ENCODE data around the gene NXF3. TPM values are rescaled to one million over a fixed set of nuclear protein-coding genes. Genes with fewer than 3 reads are reported as not detected.
"Not testable (repeated sequence)": the region's sequence is repeated elsewhere in the genome, so short reads cannot be mapped to it uniquely, and the experiment has no call there.

Gene NXF3, protein sequence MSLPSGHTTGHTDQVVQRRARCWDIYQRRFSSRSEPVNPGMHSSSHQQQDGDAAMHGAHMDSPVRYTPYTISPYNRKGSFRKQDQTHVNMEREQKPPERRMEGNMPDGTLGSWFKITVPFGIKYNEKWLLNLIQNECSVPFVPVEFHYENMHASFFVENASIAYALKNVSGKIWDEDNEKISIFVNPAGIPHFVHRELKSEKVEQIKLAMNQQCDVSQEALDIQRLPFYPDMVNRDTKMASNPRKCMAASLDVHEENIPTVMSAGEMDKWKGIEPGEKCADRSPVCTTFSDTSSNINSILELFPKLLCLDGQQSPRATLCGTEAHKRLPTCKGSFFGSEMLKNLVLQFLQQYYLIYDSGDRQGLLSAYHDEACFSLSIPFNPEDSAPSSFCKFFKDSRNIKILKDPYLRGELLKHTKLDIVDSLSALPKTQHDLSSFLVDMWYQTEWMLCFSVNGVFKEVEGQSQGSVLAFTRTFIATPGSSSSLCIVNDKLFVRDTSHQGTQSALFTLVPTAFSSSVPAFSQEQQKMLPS
- total RNA-seq (not detected in 2 replicates), polyA plus RNA-seq (not detected in 2 replicates), polyA minus RNA-seq (not detected in 2 replicates), Bru-seq, nascent RNA (not detected), BruChase-seq, experiment 1, labeled RNA remaining after a 6-hour chase (not detected), BruChase-seq, experiment 2, labeled RNA remaining after a 2-hour chase (not detected)
- polyA plus RNA-seq (2011; cell fraction: cytosol; rRNA removed), result not detected in 2 replicates
- not detected in 2 replicates for polyA plus RNA-seq (2011; cell fraction: nucleus; rRNA removed)
- not detected in 2 replicates for polyA plus RNA-seq (2012)
- polyA minus RNA-seq (2011; cell fraction: cytosol; rRNA and poly(A)+ RNA removed), result not detected
- not detected in 2 replicates for polyA minus RNA-seq (2011; cell fraction: nucleus; rRNA and poly(A)+ RNA removed)
- long read RNA-seq, result 0 reads

DNA sequence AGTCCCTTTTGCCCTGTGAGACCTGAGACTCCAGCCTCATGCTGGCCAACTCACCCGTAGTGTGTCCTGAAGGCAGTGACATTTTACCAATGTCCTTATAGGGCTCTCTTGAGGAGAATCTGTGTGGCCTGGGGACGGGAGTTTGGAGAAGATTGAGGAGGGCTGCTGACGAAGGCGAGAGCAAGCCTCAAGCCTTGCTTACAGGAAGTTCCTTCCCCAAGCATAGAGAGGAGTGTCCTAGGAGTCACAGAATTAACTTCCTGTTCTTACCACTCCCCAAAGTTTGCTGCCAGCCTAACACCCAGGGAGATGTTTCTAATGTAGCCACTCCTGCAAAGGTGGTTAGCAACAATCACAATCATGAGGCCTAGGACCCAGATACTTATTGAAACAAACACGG is at the start of gene NXF3:
Gene NXF3 (minus strand): TSS at position 202 of the 400 bp plus-strand sequence. CDS start 120 bp downstream, at position 82.
- TF ChIP-seq, protein P1, sequence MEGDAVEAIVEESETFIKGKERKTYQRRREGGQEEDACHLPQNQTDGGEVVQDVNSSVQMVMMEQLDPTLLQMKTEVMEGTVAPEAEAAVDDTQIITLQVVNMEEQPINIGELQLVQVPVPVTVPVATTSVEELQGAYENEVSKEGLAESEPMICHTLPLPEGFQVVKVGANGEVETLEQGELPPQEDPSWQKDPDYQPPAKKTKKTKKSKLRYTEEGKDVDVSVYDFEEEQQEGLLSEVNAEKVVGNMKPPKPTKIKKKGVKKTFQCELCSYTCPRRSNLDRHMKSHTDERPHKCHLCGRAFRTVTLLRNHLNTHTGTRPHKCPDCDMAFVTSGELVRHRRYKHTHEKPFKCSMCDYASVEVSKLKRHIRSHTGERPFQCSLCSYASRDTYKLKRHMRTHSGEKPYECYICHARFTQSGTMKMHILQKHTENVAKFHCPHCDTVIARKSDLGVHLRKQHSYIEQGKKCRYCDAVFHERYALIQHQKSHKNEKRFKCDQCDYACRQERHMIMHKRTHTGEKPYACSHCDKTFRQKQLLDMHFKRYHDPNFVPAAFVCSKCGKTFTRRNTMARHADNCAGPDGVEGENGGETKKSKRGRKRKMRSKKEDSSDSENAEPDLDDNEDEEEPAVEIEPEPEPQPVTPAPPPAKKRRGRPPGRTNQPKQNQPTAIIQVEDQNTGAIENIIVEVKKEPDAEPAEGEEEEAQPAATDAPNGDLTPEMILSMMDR (IDR thresholded peaks at IDR 0.05; ENCODE audit: extremely low read depth in 1 of 2, insufficient read depth in 1 of 2, low read depth in 1 of 2, low read length in 2 of 2), result no peak
- no peak for TF ChIP-seq GATA2 (IDR thresholded peaks at IDR 0.05; ENCODE audit: insufficient read depth, insufficient read length, low read depth, low read length)
- no peak for TF ChIP-seq EZH2 (IDR thresholded peaks at IDR 0.05; ENCODE audit: borderline replicate concordance, low read depth, low read length, severe bottlenecking)
- no peak for TF ChIP-seq FOS (IDR thresholded peaks at IDR 0.05; ENCODE audit: borderline replicate concordance, insufficient read depth, low read length)
- TF ChIP-seq MYC (IDR thresholded peaks at IDR 0.05; ENCODE audit: low read depth, low read length), result no peak
- no peak for TF ChIP-seq POLR2AphosphoS5 (IDR thresholded peaks at IDR 0.05; ENCODE audit: insufficient read depth, low read depth, low read length)
- dilution Hi-C loops (cut with MboI; ENCODE audit: extremely low pct_ligation_motif_present, low sequenced_read_pairs) (no loop called here), intact Hi-C loops (cut with micrococcal nuclease) (no loop called here)
- Histone ChIP-seq H3K27ac (ENCODE audit: insufficient read depth, low read depth, low read length) (no peak within 1 kb of the TSS), H2AFZ (ENCODE audit: low read depth, low read length) (no peak within 1 kb of the TSS), H3K4me1 (ENCODE audit: control insufficient read depth, extremely low read depth, insufficient read depth, low read length) (no peaks in the 10 kb centered on the region), H3K9ac (replicated peaks; ENCODE audit: extremely low read depth, insufficient read depth, low read length) (no peak within 1 kb of the TSS), H3K9me3 (replicated peaks; ENCODE audit: control insufficient read depth, insufficient read depth, low read length) (no peaks in the 10 kb centered on the region), H3K36me3 (ENCODE audit: control insufficient read depth in 2 of 2, extremely low read depth in 1 of 2, insufficient read depth in 2 of 2, low read length in 2 of 2) (no peaks in the 10 kb centered on the region), H3K4me2 (ENCODE audit: insufficient read depth, low read length) (no peak within 1 kb of the TSS), H4K20me1 (replicated peaks; ENCODE audit: control insufficient read depth, extremely low read depth, insufficient read depth, low read length) (no peaks in the 10 kb centered on the region), H3K4me3 (replicated peaks in 1 of 3; ENCODE audit: insufficient read depth in 1 of 3, low read depth in 1 of 3, low read length in 3 of 3) (no peak within 1 kb of the TSS), H3K27me3 (ENCODE audit: control insufficient read depth in 2 of 2, insufficient read depth in 2 of 2, low read length in 2 of 2) (no peaks in the 10 kb centered on the region), H3K9me1 (replicated peaks; ENCODE audit: control insufficient read depth, extremely low read depth, insufficient read depth, low read length) (no peaks in the 10 kb centered on the region), H3K79me2 (ENCODE audit: control insufficient read depth, insufficient read depth, low read length) (no peaks in the 10 kb centered on the region)
- ChIA-PET CTCF (no interaction called here), POLR2A (no interaction called here)
- DNase-seq (ENCODE audit: low read depth, low spot score), result no peak
- FAIRE-seq, result no peak
- BruUV-seq (replicated peaks), result no TSS peak

DNA sequence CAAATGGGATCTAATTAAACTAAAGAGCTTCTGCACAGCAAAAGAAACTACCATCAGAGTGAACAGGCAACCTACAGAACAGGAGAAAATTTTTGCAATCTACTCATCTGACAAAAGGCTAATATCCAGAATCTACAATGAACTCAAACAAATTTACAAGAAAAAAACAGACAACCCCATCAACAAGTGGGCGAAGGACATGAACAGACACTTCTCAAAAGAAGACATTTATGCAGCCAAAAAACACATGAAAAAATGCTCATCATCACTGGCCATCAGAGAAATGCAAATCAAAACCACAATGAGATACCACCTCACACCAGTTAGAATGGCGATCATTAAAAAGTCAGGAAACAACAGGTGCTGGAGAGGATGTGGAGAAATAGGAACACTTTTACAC is 43.6 kb upstream of the NXF3 start:
- intact Hi-C loops (cut with micrococcal nuclease); DNase-seq (ENCODE audit: low read depth, low spot score); H3K4me3 ChIP-seq (replicated peaks in 1 of 3; ENCODE audit: insufficient read depth in 1 of 3, low read depth in 1 of 3, low read length in 3 of 3); H3K4me2 ChIP-seq (ENCODE audit: insufficient read depth, low read length); H3K4me1 ChIP-seq (ENCODE audit: control insufficient read depth, extremely low read depth, insufficient read depth, low read length); H3K9me3 ChIP-seq (replicated peaks; ENCODE audit: control insufficient read depth, insufficient read depth, low read length); CTCF ChIA-PET; H3K9me1 ChIP-seq (replicated peaks; ENCODE audit: control insufficient read depth, extremely low read depth, insufficient read depth, low read length); H3K9ac ChIP-seq (replicated peaks; ENCODE audit: extremely low read depth, insufficient read depth, low read length); H3K27ac ChIP-seq (ENCODE audit: insufficient read depth, low read depth, low read length); H3K27me3 ChIP-seq (ENCODE audit: control insufficient read depth in 2 of 2, insufficient read depth in 2 of 2, low read length in 2 of 2); BruUV-seq (replicated peaks); H2AFZ ChIP-seq (ENCODE audit: low read depth, low read length); dilution Hi-C loops (cut with MboI; ENCODE audit: extremely low pct_ligation_motif_present, low sequenced_read_pairs); H4K20me1 ChIP-seq (replicated peaks; ENCODE audit: control insufficient read depth, extremely low read depth, insufficient read depth, low read length); H3K79me2 ChIP-seq (ENCODE audit: control insufficient read depth, insufficient read depth, low read length); FAIRE-seq; H3K36me3 ChIP-seq (ENCODE audit: control insufficient read depth in 2 of 2, extremely low read depth in 1 of 2, insufficient read depth in 2 of 2, low read length in 2 of 2); POLR2A ChIA-PET: not testable (repeated sequence)

All from endothelial cell of umbilical vein (primary cell).